ENCODE measurements around the gene SRSF2. TPM values are rescaled to one million over a fixed set of nuclear protein-coding genes. Genes with fewer than 3 reads are reported as not detected.

The SRSF2 gene
- 100 to 1,000 TPM; 109 to 245 TPM for total RNA-seq

GRCh38 chr17:76737082-76737675 lies at the start of gene SRSF2:
Gene SRSF2 (minus strand): TSS chr17:76737331. CDS start chr17:76737160, 171 bp downstream.

GRCh38 chr17:76737676-76738467 lies 741 bp upstream of the SRSF2 start, which contains the start of gene MFSD11:
Gene MFSD11 (plus strand): TSS chr17:76738119. CDS start chr17:76738353, 234 bp downstream.

GRCh38 chr17:76726776-76727718 lies 10.1 kb downstream of the SRSF2 start, which contains the start of gene METTL23:
Gene METTL23 (plus strand): TSS chr17:76726839. CDS start chr17:76729711, 2,872 bp downstream.

GRCh38 chr17:76726231-76726775 lies 10.8 kb downstream of the SRSF2 start, which contains the start of gene JMJD6:
Gene JMJD6 (minus strand): TSS chr17:76726606. CDS start chr17:76726475, 131 bp downstream.

GRCh38 chr17:76710863-76711611 lies 26.1 kb downstream of the SRSF2 start, which contains the start of gene MXRA7:
Gene MXRA7 (minus strand): TSS chr17:76710965. CDS start chr17:76710946, 19 bp downstream.

Small RNA genes within 50 kb of the gene (small RNA-seq; reads per million reads assigned to genes)
- gene AC005837.3 (0 reads per million in 2 donors), gene RF02271 (0 reads per million in 2 donors), gene RNU6-97P (0 to 0.17 reads per million in 2 donors), gene RNY4P36 (0.09 to 0.41 reads per million in 2 donors)

Other genes with a start within 250 kb of the SRSF2 start
- 10 to 100 TPM; 19.6 to 27.0 TPM for gene RHBDF2, start 235.9 kb downstream of the SRSF2 start, total RNA-seq
- gene CYGB, start 199.6 kb downstream of the SRSF2 start, total RNA-seq, result 100 to 1,000 TPM in 1 of 2 donors, 10 to 100 TPM in 1; 58.8 to 118 TPM
- gene PRCD, start 197.3 kb downstream of the SRSF2 start, total RNA-seq, result 1 to 10 TPM; 6.7 to 8.6 TPM
- 100 to 1,000 TPM in 1 of 2 donors, 10 to 100 TPM in 1; 64.3 to 149 TPM for gene ST6GALNAC2, start 151.5 kb downstream of the SRSF2 start, total RNA-seq
- gene ST6GALNAC1, start 93.6 kb downstream of the SRSF2 start, total RNA-seq, result not detected
- gene MXRA7, start 26.4 kb downstream of the SRSF2 start, total RNA-seq, result 10 to 100 TPM; 51.6 to 52.9 TPM
- 10 to 100 TPM; 10.3 to 24.3 TPM for gene JMJD6, start 10.7 kb downstream of the SRSF2 start, total RNA-seq
- gene METTL23, start 10.5 kb downstream of the SRSF2 start, total RNA-seq, result 10 to 100 TPM; 27.9 to 39.3 TPM
- gene MFSD11, start 788 bp upstream of the SRSF2 start, total RNA-seq, result 10 to 100 TPM; 17.3 to 29.3 TPM
- 10 to 100 TPM; 57.9 to 58.2 TPM for gene MGAT5B, start 131.1 kb upstream of the SRSF2 start, total RNA-seq